Stimulated activated CD4-positive, alpha-beta T cell treated with anti-CD3 and anti-CD28 coated beads, Interleukin-2, amount 100 ng/mL, for 48 hours (primary cell): Measurements from ENCODE around the gene SDK1.

Source experiments
- DNase-seq, 2 donors: peaks; one replicate each; pipeline ENCODE4 v3.0.0-alpha.2; 2020

SDK1 gene

GRCh38 chr7:3285652-3286051, 15.4 kb upstream of the SDK1 start:
- DNase-seq = no peak

- no peak for DNase-seq
Measured at GRCh38 chr7:3289996-3290395, 11.1 kb upstream of the SDK1 start.

- DNase-seq = no peak
Measured at GRCh38 chr7:3292694-3293093, 8.4 kb upstream of the SDK1 start.

GRCh38 chr7:3294432-3295100, 6.5 kb upstream of the SDK1 start:
- no peak for DNase-seq

- no peak for DNase-seq
Measured at GRCh38 chr7:3297105-3297819, 3.8 kb upstream of the SDK1 start.

GRCh38 chr7:3300221-3300650, 816 bp upstream of the SDK1 start:
- no peak for DNase-seq

- no peak for DNase-seq
Measured at GRCh38 chr7:3301449-3301731, 338 bp downstream of the SDK1 start.

- peak in 1 of 2 donors; percentile 1 for DNase-seq
Measured at GRCh38 chr7:3301831-3302618, 973 bp downstream of the SDK1 start.

GRCh38 chr7:3302681-3303320, 1.7 kb downstream of the SDK1 start:
- no peak for DNase-seq

- no peak for DNase-seq
Measured at GRCh38 chr7:3304131-3304530, 3.1 kb downstream of the SDK1 start.

GRCh38 chr7:3307435-3307834, 6.4 kb downstream of the SDK1 start:
- no peak for DNase-seq

GRCh38 chr7:3309140-3309539, 8.1 kb downstream of the SDK1 start:
- no peak for DNase-seq

- DNase-seq = no peak
Measured at GRCh38 chr7:3309956-3310355, 8.9 kb downstream of the SDK1 start.

GRCh38 chr7:3310884-3311283, 9.8 kb downstream of the SDK1 start:
- no peak for DNase-seq

GRCh38 chr7:3312583-3312982, 11.5 kb downstream of the SDK1 start:
- no peak for DNase-seq

- DNase-seq = no peak
Measured at GRCh38 chr7:3318874-3319273, 17.8 kb downstream of the SDK1 start.

GRCh38 chr7:3321206-3321605, 20.2 kb downstream of the SDK1 start:
- DNase-seq = no peak

GRCh38 chr7:3321745-3322144, 20.7 kb downstream of the SDK1 start:
- no peak for DNase-seq

GRCh38 chr7:3326246-3326645, 25.2 kb downstream of the SDK1 start:
- DNase-seq = no peak

- DNase-seq = no peak
Measured at GRCh38 chr7:3327099-3327498, 26.0 kb downstream of the SDK1 start.

- DNase-seq = no peak
Measured at GRCh38 chr7:3327655-3328054, 26.6 kb downstream of the SDK1 start.

- no peak for DNase-seq
Measured at GRCh38 chr7:3332308-3332707, 31.3 kb downstream of the SDK1 start.

- no peak for DNase-seq
Measured at GRCh38 chr7:3333861-3334260, 32.8 kb downstream of the SDK1 start.
